Ureter (tissue), 1 donor: ENCODE measurements around the gene SSH2. TPM values are rescaled to one million over a fixed set of nuclear protein-coding genes. Genes with fewer than 3 reads are reported as not detected.
"Not testable (repeated sequence)": the region's sequence is repeated elsewhere in the genome, so short reads cannot be mapped to it uniquely, and the experiment has no call there.

Experiments used
- DNase-seq: peaks from one replicate; pipeline ENCODE4 v3.0.0-alpha.2; 2020; ENCODE audit warnings: low spot score
- total RNA-seq: library from RNA; stranded (reverse); gene quantifications from one replicate; pipeline ENCODE4 v1.2.4, GENCODE V29; 2023
- donor health status: DM: yes; HTN: yes; CAD: no.

SSH2 gene
- total RNA-seq, 1 donor from 2014 or later = 41.1 TPM

DNA sequence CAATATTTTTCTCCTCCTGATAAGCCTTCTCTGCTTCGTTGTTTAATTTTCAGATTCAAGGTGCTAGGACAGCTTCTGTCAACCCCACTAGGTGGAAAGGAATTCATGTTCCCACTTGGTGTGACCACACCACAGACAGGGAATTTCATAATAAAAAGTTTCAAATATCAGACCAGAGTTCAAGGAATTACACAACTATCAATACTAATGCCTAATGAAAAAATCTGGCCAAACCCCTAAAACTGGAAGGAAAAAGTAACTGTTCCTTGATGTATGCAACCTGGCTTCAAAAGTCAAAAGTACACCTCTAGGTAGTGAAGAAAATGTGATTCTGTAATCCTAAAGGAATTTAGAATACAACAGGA lies 219.5 kb downstream of the SSH2 start:
- DNase-seq = no peak

DNA sequence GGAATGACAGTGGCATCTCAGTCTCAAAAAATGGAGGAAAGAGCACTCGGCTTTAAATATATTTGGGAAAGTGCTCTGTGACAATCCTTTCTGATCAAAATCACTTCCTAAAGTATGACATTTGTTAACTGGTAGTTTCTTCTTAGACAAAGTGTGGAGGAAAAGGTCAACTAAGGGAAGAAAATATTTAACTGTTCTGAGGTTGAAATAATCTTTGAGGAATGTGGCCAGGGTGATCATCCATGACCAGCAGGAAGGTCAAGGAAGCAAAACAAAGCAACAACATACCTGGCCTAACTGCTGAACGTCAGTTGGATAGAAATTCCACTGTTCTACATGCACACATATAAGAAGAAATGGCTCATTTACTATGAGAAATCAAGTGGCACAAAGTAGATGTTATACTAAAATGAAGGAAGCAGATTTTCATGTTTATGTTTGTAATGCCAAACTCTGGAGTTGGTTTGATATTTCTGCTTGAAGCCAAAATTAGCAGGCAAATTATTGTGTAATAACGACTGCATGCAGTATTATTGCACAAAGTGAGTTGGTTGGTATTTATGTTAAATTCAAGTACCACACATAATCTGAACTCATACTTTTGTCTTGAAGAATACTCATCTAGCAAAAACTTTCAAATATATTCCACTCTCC lies 220.0 kb downstream of the SSH2 start:
- no peak for DNase-seq

DNA sequence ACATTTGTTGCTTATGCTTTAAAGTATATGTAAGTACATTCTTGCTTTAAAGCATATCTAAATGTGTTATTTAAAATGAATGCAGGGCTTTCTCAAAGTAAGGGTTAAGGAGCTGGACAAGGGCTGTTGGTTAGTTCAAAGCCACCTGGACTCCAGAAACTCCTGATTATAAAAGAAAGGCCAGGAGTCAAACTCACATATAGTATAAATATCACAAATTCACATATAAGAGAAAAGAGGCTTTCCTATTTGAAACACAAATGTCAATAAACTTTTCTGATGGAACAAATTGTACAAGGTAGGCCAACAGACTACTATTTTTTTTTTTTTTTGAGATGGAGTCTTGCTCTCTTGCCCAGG lies 222.8 kb downstream of the SSH2 start:
- no peak for DNase-seq

DNA sequence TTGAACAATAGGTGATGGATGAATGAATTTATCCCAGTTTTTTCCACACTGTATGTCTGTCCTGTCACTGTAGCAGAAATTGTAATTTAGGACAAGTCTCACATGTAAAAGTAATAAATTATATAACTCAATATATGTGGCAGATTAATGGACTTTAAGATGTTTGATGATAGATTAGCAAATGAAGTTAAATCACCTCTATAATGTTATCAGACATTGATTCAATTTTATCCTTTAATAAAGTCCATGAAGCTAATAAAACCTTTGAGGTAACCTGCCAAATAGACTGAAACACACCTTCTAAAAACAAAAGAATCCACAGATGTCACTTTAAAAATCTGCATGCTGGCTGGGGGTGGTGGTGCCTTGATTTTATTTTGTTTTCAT lies 224.0 kb downstream of the SSH2 start:
- DNase-seq = no peak

DNA sequence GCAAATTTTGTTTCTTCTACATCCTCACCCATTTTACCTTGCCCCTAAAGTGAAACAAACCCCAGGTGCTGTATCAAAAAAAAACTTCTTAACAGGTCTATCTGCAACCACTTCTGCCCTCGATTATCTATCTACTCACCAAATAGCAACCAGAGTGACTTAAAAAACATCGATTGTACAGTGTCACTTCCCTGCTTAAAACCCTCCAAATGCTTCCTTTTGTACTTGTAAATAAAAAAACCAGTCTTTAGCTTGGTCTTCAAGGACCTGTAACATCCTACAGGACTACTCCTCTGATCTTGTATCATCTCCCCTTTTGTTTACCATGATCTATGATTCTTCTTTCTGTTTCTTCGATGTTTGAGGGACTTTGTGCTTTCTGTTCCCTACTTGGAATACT lies 224.6 kb downstream of the SSH2 start:
- no peak for DNase-seq

DNA sequence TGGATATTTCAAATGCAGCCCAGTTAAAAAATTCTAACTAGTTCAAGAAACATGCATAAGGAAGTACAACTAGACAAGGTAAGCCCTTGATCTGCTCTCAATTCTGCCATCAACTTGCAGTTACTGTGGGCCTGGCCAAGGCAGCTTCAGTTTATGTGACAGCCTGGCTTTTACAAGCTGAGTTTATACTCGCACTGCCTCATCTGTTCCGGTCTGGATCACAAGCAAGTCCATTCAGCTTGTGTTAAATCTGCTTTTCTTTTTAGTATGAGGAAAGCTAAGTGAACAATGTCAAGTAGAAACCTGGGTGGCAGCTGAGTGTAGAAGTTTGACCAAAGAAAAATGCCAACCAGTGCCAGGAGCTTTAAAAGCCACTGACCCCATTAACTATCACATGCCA lies 230.7 kb downstream of the SSH2 start:
- no peak for DNase-seq

DNA sequence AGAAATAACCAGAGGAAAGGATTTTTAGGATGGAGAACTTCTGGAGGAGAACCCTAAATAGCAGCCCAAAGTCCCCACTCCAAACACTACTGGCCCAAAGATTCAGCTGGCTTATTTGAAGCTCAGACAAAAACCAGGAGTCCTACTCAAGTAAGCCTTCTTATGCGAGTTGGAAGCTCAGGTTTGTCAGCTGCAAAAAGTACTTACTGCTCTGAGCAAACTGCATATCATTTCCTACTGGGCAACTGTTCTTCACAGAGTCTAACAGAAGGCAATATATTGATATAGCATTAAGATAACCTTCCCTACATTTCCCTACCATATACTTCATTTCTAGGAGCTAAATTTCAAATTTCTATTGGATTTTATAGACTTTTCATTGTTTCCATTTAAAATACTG lies 231.2 kb downstream of the SSH2 start:
- no peak for DNase-seq

DNA sequence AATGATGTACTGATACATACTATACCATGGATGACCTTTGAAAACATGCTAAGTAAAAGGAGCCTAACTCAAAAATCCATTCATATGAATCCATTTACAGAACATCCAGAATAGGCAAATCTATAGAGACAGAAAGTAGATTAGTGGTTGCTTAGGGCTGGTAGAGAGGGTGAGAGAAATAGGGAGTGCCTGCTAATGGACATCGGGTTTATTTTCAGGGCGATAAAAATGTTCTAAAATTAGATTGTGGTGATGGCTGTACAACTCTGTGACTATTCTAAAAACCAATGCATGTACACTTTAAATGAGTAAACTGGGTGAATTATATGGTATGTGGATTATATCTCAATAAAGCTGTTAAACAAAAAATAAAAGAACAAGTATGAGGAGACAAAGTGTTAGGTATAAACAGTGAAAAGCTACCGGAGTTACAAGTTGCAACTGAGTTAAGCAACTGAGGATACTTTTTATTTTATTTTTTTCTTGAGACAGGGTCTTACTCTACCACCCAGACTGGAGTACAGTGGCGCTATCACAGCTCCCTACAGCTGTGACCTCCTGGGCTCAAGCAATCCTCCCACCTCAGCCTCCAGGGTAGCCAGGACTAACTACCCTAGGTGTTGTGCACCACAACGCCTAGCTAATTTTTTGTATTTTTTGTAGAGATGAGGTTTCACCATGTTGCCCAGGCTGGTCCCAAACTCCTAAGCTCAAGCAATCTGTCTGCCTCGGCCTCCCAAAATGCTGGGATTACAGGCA lies 231.8 kb downstream of the SSH2 start:
- no peak for DNase-seq

DNA sequence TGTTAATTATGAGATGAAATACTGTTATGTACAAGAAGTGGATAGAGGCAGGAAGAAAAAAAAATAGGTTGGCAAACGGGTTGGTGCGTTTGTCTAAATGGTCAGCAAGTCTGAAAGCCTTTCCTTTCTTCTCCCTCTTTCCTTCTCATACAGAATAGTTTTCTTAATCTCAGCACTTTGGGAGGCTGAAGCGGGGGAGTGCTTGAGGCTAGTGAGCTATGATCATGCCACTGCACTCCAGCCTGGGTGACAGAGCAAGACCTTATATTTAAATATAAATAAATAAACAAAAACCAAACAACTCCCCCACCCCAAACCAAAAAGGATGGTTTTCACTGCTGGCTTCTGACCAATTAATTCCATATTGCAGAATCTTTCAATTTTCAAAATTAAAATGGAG lies 232.7 kb downstream of the SSH2 start:
- DNase-seq = no peak

DNA sequence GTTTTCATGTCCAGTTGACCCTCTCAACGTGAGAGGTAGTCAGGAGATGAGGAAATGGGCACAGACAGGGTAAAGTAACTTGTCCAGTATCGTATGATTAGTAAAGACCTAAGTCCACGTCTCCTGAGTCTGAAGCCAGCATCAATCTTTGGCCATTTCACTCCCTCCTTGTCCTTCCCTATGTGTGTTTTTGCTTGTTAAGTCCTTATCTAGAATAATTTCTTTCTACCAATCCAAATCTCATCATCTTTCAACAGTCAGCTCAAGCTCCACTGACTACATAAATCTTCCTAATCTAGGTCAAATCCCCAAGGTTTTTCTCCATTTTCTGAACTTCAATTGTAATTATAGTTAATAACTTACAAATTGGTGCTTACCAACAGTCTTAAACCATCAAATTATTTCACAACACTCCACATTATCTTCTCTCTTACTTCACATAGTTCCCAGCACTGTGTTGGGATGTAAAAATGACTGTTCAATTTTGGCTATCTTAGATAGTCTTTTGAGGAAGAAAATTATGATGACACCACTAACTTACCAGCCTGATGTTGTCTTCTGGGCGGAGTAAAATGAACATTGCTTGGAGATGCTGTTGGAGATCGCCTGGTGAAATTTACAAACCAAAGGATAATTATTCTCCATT lies 235.0 kb downstream of the SSH2 start:
- no peak for DNase-seq

DNA sequence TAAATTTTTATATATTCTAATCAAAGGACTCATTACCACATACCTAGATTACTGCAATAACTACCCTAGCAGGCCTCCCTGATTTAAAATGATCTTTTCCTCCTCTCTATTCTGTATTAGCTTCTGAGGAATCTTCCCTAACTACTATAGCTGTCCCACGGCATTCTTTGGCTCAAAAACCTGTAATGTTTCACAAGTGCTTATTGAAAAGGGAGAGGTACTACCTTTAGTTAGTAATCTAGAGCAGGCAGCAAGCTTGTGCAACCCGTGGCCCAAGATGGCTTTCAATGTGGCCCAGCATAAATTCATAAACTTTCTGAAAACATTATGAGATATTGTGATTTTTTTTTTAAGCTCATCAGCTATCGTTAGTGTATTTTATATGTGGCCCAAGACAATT lies 236.3 kb downstream of the SSH2 start:
- no peak for DNase-seq

DNA sequence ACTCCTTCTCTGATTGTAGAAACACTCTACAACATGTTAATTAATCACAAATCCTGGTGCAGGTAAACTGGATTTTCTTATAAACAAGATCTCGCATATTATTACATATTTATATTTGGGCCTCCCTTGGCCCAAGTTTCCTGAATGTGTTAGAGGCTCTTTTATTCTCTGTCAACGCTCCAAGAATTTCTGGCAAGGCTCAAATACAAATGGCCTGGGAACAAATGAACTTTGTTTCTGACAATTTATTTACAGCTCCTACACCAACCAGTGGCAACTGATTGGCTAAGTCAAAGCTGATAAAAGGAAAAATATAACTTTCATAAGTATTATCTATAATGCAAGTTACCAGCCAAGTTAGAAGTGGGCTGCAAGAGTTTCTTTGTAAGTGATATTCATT lies 242.4 kb downstream of the SSH2 start:
- DNase-seq = no peak

DNA sequence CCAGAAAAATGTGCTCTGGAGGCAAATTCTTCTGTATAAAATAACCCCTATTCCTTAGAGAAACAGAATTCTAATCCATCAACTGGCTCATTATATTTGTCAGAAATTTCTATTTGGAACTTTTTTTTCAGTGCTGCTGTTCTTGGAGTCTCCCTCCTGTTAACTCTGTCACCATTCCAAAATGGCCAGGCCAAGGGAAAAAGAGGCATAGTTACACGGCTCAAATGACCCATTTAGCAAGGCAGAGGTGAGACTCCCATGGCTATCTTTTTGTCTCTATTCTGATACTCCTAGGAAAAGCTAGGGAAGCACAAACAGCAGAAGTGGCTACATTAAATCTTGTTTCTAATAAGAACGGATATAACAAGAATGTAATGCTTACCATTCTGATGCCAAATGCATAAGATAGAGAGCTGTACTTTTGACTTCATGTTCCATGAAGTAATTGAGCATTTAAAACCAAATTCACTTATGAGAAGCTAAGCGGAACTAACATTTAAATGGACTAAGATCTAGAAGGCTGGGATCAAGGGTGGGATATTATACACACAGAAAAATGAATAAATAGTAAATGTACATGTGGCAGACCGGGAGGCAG lies 242.9 kb downstream of the SSH2 start:
- no peak for DNase-seq

DNA sequence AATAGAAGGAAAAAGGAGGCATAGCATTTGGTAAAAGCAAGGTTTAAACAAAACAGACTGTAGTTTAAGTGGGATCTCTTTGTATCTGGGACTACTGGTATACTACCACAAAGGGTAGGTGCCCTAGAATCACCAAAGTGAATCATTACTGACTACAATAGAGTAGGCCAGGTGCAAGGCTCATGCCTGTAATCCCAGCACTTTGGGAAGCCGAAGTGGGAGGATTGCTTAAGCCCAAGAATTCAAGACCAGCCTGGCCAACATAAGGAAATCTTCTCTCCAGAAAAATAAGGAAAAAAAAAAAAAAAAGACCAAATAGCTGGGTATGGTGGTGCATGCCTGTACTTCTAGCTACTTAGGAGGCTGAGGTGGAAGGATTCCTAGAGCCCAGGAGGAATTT lies 246.5 kb downstream of the SSH2 start:
- no peak for DNase-seq

DNA sequence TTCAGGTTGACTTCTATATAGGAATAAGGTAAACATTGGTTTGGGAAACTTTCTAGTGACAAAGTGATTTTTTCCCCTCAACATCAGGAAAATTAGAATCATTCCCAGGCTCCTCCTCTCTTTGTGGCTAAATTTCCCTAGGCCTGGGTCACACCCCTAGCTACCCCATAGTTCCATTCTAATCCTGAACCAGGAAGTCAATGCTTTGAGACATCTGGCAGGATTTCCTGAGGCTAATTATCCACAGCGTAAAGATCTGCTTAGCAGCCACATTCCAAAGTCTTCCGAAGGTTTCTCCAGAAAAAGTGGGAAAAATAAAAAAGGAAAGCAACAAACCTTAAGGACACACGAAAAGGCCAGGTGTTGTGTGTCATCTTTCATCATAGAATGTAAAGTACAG lies 247.0 kb downstream of the SSH2 start:
- DNase-seq = no peak

DNA sequence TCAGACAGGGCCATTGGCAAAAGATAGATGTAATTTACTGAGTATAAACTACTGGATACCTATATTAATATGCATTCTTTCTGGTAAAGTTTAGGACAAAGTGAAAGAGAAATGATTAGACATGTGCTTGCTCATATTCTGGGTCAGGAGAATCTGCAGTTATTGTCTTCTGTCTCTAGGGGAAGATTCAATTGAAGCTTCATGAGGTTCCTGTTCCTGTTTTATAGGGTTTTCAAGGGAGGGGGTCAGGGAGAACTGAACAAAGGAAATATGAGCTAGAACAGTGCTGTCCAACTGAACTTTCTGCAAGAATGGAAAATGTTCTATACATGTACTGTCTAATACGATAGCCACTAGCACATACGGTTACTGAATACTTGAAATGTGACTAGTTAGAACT lies 248.0 kb downstream of the SSH2 start:
- no peak for DNase-seq

DNA sequence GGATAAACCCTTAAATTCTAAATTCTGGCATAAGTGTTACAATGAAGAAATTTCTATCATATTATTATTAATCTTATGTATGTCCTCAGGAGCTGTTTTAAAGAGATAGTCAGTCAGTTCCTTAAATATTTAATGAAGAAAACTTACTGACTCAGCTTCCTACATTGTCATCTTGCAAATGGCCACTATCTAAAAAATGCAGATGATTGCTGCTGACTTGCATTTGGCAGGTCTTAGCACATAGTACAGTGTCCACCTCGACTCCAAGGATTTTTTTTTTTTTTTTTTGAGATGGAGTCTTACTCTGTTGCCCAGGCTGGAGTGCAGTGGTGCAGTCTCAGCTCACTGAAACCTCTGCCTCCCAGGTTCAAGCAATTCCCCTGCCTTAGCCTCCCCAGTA lies 252.2 kb downstream of the SSH2 start:
- DNase-seq = no peak

DNA sequence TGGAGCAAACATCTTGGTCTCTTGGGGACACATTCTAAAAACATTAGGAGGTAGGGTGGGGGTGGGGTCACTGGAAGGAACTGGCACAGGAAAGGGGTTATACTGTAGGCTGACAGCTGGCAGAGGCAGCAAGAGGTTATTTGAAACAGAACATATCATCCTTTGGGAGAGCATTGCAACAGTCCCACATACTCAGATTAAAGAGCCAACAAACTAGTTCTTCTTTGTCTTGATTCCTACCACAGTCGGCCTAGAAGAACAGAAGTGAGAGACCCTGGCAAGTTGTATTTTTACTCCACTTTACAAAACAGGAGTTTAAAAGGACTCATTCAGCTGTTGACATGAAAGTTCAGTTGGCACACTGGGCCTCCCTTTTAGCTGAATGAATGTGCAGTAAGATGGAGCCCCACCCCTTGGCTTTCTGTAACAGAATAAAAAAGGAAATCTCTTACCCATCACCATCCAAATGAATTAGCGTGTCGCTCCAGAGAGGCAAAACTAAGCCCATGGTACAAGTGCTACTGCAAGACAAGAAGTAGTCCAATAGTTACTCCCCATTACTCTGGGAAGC lies 252.7 kb downstream of the SSH2 start:
- DNase-seq = no peak

DNA sequence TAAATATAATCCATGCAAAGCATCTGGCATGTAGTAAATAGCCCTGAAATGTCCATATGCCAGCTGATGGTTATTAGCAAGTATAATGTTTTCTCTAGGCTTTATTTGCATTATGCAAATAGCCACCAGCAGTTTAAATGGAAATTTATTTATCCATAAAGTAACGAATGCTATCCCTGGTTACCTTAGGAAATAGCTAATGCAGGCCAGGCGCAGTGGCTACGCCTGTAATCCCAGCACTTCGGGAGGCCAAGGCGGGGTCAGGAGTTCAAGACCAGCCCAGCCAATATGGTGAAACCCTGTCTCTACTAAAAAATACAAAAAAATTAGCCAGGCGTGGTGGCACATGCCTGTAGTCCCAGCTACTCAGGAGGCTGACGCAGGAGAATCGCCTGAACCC lies 254.1 kb downstream of the SSH2 start:
- not testable (repeated sequence) for DNase-seq

DNA sequence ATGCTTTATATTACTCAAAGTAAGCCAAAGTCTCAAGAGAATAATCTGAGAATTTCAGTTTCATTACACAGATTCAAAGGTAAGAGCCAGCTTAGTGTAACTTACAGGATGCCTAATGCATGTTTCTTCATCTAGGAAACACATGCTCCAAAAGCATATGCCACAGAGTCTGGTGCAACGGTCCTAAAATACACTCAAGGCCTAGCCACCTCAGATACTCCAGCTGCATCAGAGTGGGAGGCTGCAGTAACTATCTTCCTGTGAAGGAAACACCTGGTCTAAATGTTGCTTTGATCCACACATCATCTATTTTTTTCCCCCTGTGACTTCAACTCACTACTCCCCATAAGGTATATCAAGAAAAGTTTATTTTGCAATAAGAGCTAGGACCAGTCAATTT lies 255.7 kb downstream of the SSH2 start:
- DNase-seq = no peak

DNA sequence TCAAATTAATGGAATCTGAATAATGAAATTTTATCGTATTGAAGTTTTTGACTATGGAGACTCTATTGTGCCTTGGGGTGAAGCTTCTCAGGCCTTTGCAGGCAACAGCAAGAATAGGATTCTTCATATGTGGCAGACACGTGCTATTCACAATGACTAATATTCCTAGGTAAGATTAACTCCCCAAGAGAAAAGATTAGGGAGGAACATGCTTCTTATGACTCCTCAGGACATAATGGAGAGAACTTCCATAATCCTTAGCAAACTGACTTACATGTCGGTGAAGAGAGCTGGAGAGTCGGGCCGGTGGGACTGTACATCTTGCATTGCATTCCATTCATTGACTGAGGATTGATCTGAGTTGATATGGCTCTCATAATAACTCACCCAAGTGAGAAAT lies 258.4 kb downstream of the SSH2 start:
- DNase-seq = no peak

DNA sequence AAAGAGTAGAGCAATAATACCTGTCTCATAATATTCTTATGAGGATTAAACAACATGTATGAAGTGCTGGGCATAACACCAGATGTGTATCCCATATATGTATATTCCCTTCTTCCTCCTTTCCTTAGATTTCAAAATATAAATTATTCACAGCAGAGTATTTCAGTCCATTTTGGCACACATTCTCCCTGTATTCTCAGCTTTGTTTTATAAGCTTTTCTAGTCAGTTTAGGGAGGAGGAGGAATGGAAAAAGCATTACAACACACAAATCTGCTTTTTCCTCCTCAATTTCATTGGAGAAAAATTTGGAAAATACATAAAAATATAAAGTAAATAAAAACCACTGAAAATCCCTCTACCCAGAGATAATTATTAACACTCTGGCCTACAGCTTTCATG lies 260.8 kb downstream of the SSH2 start:
- DNase-seq = no peak

DNA sequence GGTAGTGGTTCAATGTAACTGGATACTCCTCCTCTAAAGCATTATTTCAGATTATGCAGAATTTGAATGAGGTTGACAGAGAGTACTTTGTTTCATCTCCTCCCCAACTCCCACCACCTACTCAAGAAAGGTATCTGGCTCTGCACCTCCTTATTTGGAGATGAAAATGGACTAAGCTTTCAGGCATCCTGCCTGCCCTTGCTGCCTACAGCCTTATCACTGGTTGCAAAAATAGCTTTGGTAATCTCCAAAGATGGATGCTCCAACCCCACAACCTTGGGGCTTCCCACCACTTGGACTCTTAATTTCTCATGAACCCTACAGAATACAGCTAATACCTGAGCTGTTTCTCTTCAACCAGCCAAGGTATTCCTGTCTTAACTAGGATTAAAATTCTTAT lies 262.1 kb downstream of the SSH2 start:
- DNase-seq = no peak
